Measurements from ENCODE around the gene DNAJC6. TPM values are rescaled to one million over a fixed set of nuclear protein-coding genes. Genes with fewer than 3 reads are reported as not detected.

DNAJC6 gene
- total RNA-seq, 6 donors from 2014 or later = 3.5 to 5.9 (median 5.2) TPM

GRCh38 chr1:65421351-65422025 lies 112.1 kb downstream of the DNAJC6 start:
- Histone ChIP-seq H3K4me1 (peaks cover 15 to 40% (median 37%) of the 10 kb centered on the region in 4 donors), H3K36me3 (peaks cover 9 to 12% (median 12%) of the 10 kb centered on the region in 4 donors), H3K27me3 (no peaks in the 10 kb centered on the region), H3K4me3 (peak overlapping the region; percentile 54 to 78 (median 76)), H3K27ac (peak overlapping the region; percentile 90 to 99 (median 98)), H3K9me3 (no peaks in the 10 kb centered on the region)
- DNase-seq (no peak), ATAC-seq (ENCODE audit: low FRiP score in 2 of 2) (no peak)
- WGBS, 2 donors = 4 to 5% methylated on average over 13 of the region's 13 CpGs
- TF ChIP-seq POLR2A (IDR thresholded peaks at IDR 0.05) (peak in 1 of 4 donors; percentile 21), CTCF (IDR thresholded peaks at IDR 0.05) (no peak)

DNA sequence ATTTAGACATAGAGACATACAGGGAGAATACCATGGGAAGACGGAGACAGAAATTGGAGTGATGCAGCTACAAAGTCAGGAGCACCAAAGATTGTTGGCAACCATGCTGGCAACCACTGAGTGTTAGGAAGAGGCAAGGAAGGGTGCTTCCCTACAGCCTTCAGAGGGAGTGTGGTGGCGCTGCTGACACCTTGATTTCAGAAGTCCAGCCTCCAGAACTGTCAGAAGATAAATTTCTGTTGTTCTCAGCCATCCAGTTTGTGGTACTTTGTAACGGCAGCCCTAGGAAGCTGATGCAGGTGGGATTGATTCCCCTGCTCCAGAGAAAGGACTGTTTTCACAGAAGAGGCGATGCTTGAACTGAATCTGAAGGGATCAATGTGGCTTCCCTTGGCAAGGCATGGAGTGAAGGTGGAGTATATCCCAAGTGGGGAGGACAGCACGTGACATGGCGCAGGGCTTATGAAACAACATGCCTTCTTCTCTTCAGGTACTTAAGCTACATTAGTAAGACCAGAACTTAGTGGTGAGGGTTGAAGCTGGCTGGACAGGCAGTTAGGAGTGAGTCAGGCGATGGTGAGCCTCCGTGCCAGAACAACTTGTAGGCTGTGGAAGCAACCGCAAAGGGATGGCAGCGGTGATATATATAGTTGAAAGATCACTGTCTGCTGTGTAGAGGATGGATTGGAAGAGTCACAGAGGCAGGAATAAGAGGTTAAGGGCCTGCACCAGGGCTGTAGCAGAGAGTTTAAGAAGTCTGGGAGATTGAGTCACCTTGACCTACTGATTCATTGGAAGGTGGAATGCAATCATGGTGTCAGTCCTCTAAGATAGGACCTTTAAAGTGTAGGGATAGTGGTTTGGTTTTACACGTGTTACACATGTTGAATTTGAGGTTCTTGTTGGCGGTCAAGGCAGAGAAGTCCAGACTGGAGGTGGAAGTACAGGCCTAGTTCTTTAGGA lies 113.2 kb downstream of the DNAJC6 start:
- H3K27ac ChIP-seq = peak overlapping the region; percentile 90 to 99 (median 98)

GRCh38 chr1:65423884-65424572 lies 114.7 kb downstream of the DNAJC6 start:
- no peak for TF ChIP-seq EP300 (IDR thresholded peaks at IDR 0.05)
- peak in 1 of 2 donors; percentile 36 for TF ChIP-seq POLR2AphosphoS5 (IDR thresholded peaks at IDR 0.05)
- H3K9me3 ChIP-seq = no peaks in the 10 kb centered on the region
- 73 to 74% methylated on average over 2 of the region's 2 CpGs for WGBS, 2 donors
- H3K4me3 ChIP-seq = no peak overlapping the region
- peak overlapping the region in 2 of 4 donors; percentile 0 to 20 for H3K27ac ChIP-seq
- peaks cover 15 to 40% (median 37%) of the 10 kb centered on the region in 4 donors for H3K4me1 ChIP-seq
- ATAC-seq (ENCODE audit: low FRiP score in 2 of 2) (no peak), DNase-seq (no peak)
- peaks cover 12 to 35% (median 14%) of the 10 kb centered on the region in 4 donors for H3K36me3 ChIP-seq
- no peaks in the 10 kb centered on the region for H3K27me3 ChIP-seq

More for the DNA sequence above, 113.2 kb downstream of the DNAJC6 start:
- H3K27me3 ChIP-seq = no peaks in the 10 kb centered on the region
- ATAC-seq (ENCODE audit: low FRiP score in 2 of 2) (no peak), DNase-seq (no peak)
- peaks cover 15 to 40% (median 37%) of the 10 kb centered on the region in 4 donors for H3K4me1 ChIP-seq
- peak overlapping the region in 3 of 4 donors; percentile 54 to 78 (median 76) for H3K4me3 ChIP-seq
- WGBS, 2 donors = 85 to 91% methylated on average over 12 of the region's 12 CpGs
- no peaks in the 10 kb centered on the region for H3K9me3 ChIP-seq
- no peak for TF ChIP-seq EP300 (IDR thresholded peaks at IDR 0.05)
- TF ChIP-seq CTCF (IDR thresholded peaks at IDR 0.05) = no peak
- TF ChIP-seq POLR2A (IDR thresholded peaks at IDR 0.05) = no peak
- TF ChIP-seq POLR2AphosphoS5 (IDR thresholded peaks at IDR 0.05) = no peak
- H3K36me3 ChIP-seq = peaks cover 12 to 23% (median 12%) of the 10 kb centered on the region in 4 donors

DNA sequence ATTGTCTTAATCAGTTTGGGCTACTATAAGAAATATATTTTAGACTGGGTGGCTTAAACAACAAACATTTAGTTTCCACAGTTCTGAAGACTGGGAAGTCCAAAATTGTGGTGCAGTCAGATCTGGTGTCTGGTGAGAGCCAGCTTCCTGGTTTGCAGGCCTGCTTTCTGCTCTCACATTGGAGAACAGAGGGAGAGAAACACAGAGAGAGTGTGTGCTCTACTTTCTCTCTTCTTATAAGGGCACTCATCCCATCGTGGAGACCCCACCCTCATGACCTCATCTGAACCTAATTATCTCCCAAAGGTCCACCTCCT lies 115.2 kb downstream of the DNAJC6 start:
- Histone ChIP-seq H3K36me3 (peaks cover 12 to 38% (median 14%) of the 10 kb centered on the region in 4 donors), H3K9me3 (no peaks in the 10 kb centered on the region), H3K4me1 (peaks cover 15 to 36% (median 34%) of the 10 kb centered on the region in 4 donors), H3K27ac (peak overlapping the region in 1 of 4 donors; percentile 0), H3K27me3 (no peaks in the 10 kb centered on the region), H3K4me3 (no peak overlapping the region)
- ATAC-seq (ENCODE audit: low FRiP score in 2 of 2) (no peak), DNase-seq (no peak)
- WGBS, 2 donors = 50 to 67% methylated on average over 1 of the region's 1 CpG
- TF ChIP-seq POLR2A (IDR thresholded peaks at IDR 0.05) = no peak
- TF ChIP-seq EP300 (IDR thresholded peaks at IDR 0.05) = no peak
- no peak for TF ChIP-seq POLR2AphosphoS5 (IDR thresholded peaks at IDR 0.05)
- no peak for TF ChIP-seq CTCF (IDR thresholded peaks at IDR 0.05)

DNA sequence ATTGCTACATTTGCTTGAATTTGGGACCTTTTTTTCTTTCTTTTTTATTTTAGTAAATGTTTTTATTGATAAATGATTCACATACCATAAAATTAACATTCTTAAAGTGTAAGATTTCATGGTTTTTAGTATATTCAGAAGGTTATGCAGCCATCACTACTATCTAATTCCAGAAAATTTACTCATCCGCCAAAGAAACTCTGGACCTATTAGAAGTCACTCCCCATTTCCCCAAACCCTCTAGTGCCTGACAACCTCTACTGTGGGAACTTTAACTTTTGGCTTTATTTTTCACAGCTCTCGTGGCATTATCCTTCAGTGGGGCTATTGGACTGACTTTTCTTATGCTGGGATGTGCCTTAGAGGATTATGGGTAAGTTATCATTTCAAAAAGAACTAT lies 115.7 kb downstream of the DNAJC6 start:
- H3K4me1 ChIP-seq = peaks cover 15 to 36% (median 34%) of the 10 kb centered on the region in 4 donors
- H3K27me3 ChIP-seq = no peaks in the 10 kb centered on the region
- 96 to 100% methylated on average over 2 of the region's 2 CpGs for WGBS, 2 donors
- H3K36me3 ChIP-seq = peaks cover 12 to 41% (median 14%) of the 10 kb centered on the region in 4 donors
- TF ChIP-seq CTCF (IDR thresholded peaks at IDR 0.05) (no peak), POLR2A (IDR thresholded peaks at IDR 0.05) (no peak), POLR2AphosphoS5 (IDR thresholded peaks at IDR 0.05) (no peak), EP300 (IDR thresholded peaks at IDR 0.05) (no peak)
- DNase-seq (no peak), ATAC-seq (ENCODE audit: low FRiP score in 2 of 2) (no peak)
- H3K4me3 ChIP-seq = no peak overlapping the region
- no peaks in the 10 kb centered on the region for H3K9me3 ChIP-seq
- no peak overlapping the region for H3K27ac ChIP-seq
